GM18951 (cell line): ENCODE measurements around the gene SPATA9.
"Not testable (repeated sequence)": the region's sequence is repeated elsewhere in the genome, so short reads cannot be mapped to it uniquely, and the experiment has no call there.

Experiments used
- POLR2A ChIP-seq: IDR thresholded peaks from 4 replicates; pipeline ENCODE4 v1.6.1; 2011; ENCODE audit warnings: mild to moderate bottlenecking; ENCODE audit not compliant: insufficient read length, insufficient read depth; ENCODE audit errors: extremely low read depth
- in situ Hi-C: fragments of 300-500 bp; cut with MboI; formaldehyde crosslinking; loops from one replicate; pipeline ENCODE4 v1.12.0; 2022; ENCODE audit warnings: low sequenced_read_pairs, mixed read lengths, inconsistent platforms; ENCODE audit not compliant: unreplicated experiment

The SPATA9 gene

GRCh38 chr5:95662946-95663345 lies 19.8 kb downstream of the SPATA9 start:
- no peak for TF ChIP-seq POLR2A
- in situ Hi-C loops: loop anchor here (10.0 to 25.0 kb wide), 2 partner anchors 182 to 674 kb away; no protein-coding TSS in a partner anchor

DNA sequence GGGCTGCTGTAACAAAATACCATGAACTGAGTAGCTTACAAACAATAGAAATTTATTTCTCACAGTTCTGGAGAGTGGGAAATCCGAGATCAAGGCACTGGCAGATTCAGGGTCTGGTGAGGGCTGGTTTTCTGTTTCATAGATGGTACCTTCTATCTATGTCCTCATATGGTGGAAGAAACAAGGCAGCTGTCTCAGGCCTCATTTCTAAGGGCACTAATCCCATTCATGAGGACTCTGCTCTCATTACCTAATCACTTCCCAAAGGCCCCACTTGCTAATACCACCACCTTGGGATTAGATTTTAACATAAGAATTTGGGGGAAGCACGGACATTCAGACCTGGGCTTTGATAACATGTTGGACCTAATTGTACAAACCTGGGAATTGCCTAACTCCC lies 22.7 kb downstream of the SPATA9 start:
- TF ChIP-seq POLR2A: no peak
- in situ Hi-C loops: loop anchor here (10.0 to 25.0 kb wide), 2 partner anchors 185 to 677 kb away; no protein-coding TSS in a partner anchor

DNA sequence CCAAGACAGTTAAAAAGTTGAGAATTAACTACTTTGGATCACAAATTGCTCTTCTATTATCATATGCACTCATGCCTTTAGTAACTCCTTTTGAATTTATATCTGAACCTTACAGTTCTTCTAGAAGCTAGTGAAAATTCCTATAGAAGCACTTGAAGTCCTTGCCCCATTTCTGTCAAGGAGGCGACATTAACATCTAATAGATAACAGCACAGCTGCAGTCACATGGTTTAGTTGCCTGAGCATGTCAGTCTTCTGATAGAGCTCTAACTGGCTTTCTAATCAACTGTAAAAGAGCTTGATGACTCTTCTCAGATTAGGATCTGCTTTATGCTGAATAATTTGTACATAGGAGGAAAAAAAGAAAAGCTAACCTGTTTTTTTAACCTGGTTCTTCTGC lies 27.2 kb downstream of the SPATA9 start:
- TF ChIP-seq POLR2A: no peak
- in situ Hi-C loops: loop anchor here (25.0 kb wide), 1 partner anchor 682 kb away; no protein-coding TSS in a partner anchor

DNA sequence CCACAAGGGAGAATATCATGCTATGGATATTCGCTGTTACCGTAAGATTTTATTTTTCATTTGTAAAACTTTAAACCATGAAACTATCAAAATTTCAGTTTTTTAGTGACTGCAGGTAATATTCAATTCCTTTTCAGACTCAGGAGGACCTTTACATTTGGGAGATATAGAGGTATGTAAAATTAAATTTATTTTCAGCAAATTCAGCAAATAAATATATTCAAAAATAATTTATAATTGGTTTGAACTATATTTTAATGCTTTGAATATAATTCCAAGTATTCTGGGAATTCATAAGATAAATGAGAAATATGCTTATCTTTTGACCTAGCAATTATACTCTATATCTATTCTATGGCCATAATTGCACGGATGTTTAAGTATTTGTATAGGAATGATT lies 28.6 kb downstream of the SPATA9 start:
- in situ Hi-C loops: loop anchor here (25.0 kb wide), 1 partner anchor 683 kb away; no protein-coding TSS in a partner anchor
- no peak for TF ChIP-seq POLR2A

DNA sequence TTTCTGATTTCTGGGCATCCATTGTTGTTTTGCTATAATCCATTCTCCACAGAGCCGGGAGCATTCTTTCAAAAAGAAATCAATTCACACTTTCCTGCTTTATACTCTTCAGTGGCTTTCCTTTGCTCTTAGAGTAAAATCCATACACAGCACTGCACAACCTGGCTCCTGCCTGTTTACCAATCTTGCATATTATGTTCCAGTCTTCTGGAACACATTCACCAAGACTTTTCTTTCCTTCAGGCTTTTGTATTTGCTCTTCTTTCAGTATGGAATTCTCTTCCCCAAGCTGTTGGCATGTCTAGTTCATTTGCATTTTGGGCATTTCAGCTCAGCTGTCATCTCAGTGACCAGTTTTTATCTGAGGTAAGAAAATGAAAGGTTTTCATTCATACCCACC lies 29.9 kb downstream of the SPATA9 start:
- no peak for TF ChIP-seq POLR2A
- in situ Hi-C loops: loop anchor here (25.0 kb wide), 1 partner anchor 684 kb away; no protein-coding TSS in a partner anchor

DNA sequence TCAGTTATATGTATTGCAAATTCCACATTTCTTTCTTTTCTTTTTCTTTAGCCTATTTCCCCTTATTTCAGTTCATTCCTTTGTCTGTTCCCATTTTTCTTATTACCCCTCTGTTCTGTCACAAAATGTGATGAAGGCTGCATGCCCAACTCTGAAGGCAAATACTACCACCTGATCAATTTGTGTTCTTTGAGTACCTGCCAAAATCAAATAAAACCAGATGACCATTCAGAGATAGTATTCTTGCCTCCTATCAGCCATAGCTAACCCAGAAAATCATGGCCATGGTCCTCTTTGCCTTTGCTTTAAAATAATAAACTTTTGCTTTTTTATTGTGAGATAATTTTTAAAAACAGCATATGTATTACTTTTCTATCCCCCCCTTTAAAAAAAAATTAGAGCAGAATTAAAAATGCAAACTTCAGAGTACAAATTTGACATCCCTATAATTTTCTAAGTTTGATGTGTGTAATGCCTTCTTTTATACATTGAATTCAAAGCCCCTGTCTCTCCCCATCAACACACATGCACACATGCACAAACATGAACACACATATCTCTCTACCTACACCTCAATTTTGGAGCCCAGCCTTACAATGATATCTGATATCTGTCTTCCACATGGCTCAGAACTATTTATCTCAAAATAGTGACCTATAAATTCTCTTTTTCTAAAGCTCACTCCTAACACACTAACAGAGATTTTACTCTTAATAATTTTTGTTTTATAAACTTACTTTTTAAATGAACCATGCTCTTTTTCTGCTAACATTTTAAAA lies 32.8 kb downstream of the SPATA9 start:
- no peak for TF ChIP-seq POLR2A
- in situ Hi-C loops: loop anchor here (25.0 kb wide), 1 partner anchor 687 kb away; no protein-coding TSS in a partner anchor

- no peak for TF ChIP-seq POLR2A
- in situ Hi-C loops: no loop called here
These were observed 33.5 kb downstream of the SPATA9 start for GRCh38 chr5:95649274-95649673.

GRCh38 chr5:95647886-95648860 lies 34.6 kb downstream of the SPATA9 start:
- in situ Hi-C loops: no loop called here
- TF ChIP-seq POLR2A: no peak

DNA sequence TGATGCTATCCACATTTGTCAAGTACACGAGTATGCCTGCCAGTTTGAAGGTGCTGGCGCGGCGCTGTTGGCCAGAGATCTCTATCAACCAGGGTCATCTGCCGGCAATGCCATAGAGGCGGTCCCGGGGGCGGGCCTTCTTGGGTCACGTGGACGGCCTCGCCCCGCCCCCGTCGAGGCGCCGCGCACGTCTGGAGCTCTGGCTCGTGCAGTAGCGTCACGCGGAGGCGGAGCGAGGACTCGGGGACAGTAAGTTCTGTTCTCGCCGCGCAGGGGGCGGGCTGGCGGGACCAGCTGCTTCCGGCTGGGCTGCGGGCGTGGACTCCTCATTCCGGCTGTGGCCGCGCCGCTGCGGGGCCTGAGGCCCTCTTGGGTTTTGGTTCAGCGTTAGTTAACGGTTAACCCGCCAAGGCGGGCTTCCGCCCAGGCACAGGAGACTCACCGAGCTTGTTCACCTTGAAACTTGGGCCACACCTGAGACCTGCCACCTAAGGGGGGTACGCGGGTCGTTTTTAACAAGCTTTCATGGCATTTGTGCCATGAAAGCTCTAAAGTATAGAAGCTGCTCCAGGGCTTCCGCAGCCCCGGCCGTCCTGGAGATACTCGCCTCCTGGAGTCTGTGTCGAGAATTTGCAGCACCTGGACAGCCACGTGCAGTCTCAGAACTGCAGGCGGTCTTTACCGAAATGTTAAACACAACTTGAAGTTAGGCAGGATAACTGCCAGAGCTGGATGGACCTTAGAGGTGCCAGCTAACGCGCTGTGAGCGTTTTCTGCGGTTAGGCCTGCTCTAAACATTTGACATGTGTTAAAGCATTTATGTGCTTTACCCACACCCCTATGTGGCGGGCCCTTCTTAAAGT lies 36.0 kb downstream of the SPATA9 start, which contains the start of gene RFESD:
RFESD (plus strand) TSS at position 209 of the 863 bp plus-strand sequence. CDS start 5,495 bp downstream, outside the sequence.
- in situ Hi-C loops: no loop called here
- peak; percentile 70 for TF ChIP-seq POLR2A

DNA sequence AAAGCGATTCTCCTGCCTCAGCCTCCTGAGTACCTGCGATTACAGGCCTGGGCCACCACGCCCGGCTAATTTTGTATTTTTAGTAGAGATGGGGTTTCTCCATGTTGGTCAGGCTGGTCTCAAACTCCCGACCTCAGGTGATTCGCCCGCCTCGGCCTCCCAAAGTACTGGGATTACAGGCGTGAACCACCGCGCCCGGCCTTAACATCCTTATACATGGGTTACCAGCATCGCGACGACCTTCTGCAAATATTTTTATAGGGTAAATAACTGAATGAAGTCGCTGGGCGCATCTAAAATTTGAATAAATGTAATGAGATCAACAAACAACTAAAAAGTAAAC lies 36.6 kb downstream of the SPATA9 start:
- in situ Hi-C loops: not testable (repeated sequence)

GRCh38 chr5:95644351-95645042 lies 38.3 kb downstream of the SPATA9 start:
- no peak for TF ChIP-seq POLR2A
- in situ Hi-C loops: no loop called here

DNA sequence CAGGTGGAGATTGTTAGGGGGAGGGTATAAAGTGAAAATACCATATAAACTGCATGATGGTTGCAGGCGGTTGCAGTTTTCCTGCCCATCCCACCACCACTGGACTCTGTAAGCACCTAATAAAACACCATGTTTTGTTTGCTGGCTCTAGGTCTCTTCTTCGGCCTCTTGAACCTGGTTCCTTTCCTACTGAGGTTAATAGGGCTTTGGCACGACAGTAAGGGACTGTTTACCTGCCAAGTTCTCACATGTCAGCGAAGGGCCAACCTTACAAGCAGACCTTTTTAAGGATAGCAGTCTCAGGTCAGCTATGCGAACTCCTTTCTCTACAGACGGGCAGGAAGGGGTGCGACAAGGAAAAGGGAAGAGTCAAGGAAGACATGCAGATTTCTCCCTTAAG lies 39.6 kb downstream of the SPATA9 start:
- no peak for TF ChIP-seq POLR2A
- in situ Hi-C loops: no loop called here

GRCh38 chr5:95641741-95642220 lies 41.0 kb downstream of the SPATA9 start:
- no peak for TF ChIP-seq POLR2A
- in situ Hi-C loops: no loop called here
